HCT116 (cell line): Measurements from ENCODE around the gene BSG. TPM values are rescaled to one million over a fixed set of nuclear protein-coding genes. Genes with fewer than 3 reads are reported as not detected.

ENCODE experiments used
- ATAC-seq: fragments of 200-7000 bp; cut with Tn5 transposase; 2 replicates; pipeline ENCODE4 v1.9.1; 2020; ENCODE audit warnings: mild to moderate bottlenecking, moderate library complexity
- BruUV-seq: library from RNA; stranded (reverse); fragments of 400-500 nt; replicated peaks from 2 replicates; lab custom pipeline; 2021; lab: Mats Ljungman, UMichigan
- CTCF ChIA-PET: fragments of 300-600 bp; sonication (Branson Sonifier 250); formaldehyde crosslinking; loops from one replicate; lab custom pipeline; 2021; ENCODE audit warnings: antibody characterized with exemption; lab: Charles Lee
- POLR2A ChIA-PET: fragments of 300-600, 350-600 bp; sonication (Branson Sonifier 250); formaldehyde crosslinking; loops from one replicate; lab custom pipeline; 2021; ENCODE audit warnings: antibody characterized with exemption; lab: Charles Lee
- RAD21 ChIA-PET, 2 experiments: fragments of 300-600 bp; sonication (Branson Sonifier 250); formaldehyde crosslinking; loops; one replicate each; lab custom pipeline; 2023; ENCODE audit warnings: low total read pairs in 2 of 2; ENCODE audit not compliant: uncharacterized antibody in 2 of 2, unreplicated experiment in 2 of 2, low non-redundant PET in 1 of 2; lab: Charles Lee
- DNase-seq: peaks from one replicate; pipeline ENCODE4 v3.0.0-alpha.2; 2010; ENCODE audit warnings: low read depth, low spot score
- H2AFZ ChIP-seq: fragments of 200-600 bp; shearing (Covaris generic), sonication (generic); 2 replicates; pipeline ENCODE4 v1.6.1; 2017; ENCODE audit warnings: low read depth, mixed run types, mixed read lengths, antibody characterized with exemption, low read length; ENCODE audit not compliant: poor library complexity, severe bottlenecking
- H3K27ac ChIP-seq: 2 replicates; pipeline ENCODE4 v1.5.1; 2012; ENCODE audit warnings: low read depth, low read length
- H3K27me3 ChIP-seq: fragments of 200-600 bp; sonication (generic); 2 replicates; pipeline ENCODE4 v1.6.1; 2016; ENCODE audit warnings: mixed run types, low read length, mixed read lengths; ENCODE audit not compliant: insufficient read depth
- H3K36me3 ChIP-seq, 2 experiments: fragments of 200-500 bp in 1 of 2; fragments of 200-600 bp in 1 of 2; sonication (Bioruptor generic) in 1 of 2; sonication (generic) in 1 of 2; 2 replicates each; pipeline versions ENCODE4 v1.5.1 to v1.6.1; 2014 to 2016; ENCODE audit warnings: low read length in 2 of 2, inconsistent platforms in 1 of 2, mixed read lengths in 1 of 2, mixed run types in 1 of 2; ENCODE audit not compliant: insufficient read depth in 2 of 2, control insufficient read depth in 1 of 2
- H3K4me1 ChIP-seq, 2 experiments: fragments of 200-600 bp in 1 of 2; sonication (generic) in 1 of 2; 2 replicates each; pipeline versions ENCODE4 v1.5.1 to v1.6.1; 2012 to 2017; ENCODE audit warnings: low read length in 2 of 2, inconsistent platforms in 1 of 2, mild to moderate bottlenecking in 1 of 2, mixed read lengths in 1 of 2, mixed run types in 1 of 2, moderate library complexity in 1 of 2; ENCODE audit not compliant: insufficient read depth in 2 of 2, control insufficient read depth in 1 of 2
- H3K4me2 ChIP-seq: fragments of 200-600 bp; sonication (generic); 2 replicates; pipeline ENCODE4 v1.6.1; 2017; ENCODE audit warnings: mixed run types, low read length, mixed read lengths
- H3K4me3 ChIP-seq, 2 experiments: fragments of 200-600 bp in 1 of 2; sonication (generic) in 1 of 2; replicated peaks in 1 of 2; 2 replicates each; pipeline ENCODE4 v1.5.1; 2011 to 2016; ENCODE audit warnings: low read length in 2 of 2, control low read depth in 1 of 2, low read depth in 1 of 2, mild to moderate bottlenecking in 1 of 2, mixed read lengths in 1 of 2, mixed run types in 1 of 2
- H3K79me2 ChIP-seq: fragments of 200-600 bp; sonication (generic); 2 replicates; pipeline ENCODE4 v1.6.1; 2017; ENCODE audit warnings: mild to moderate bottlenecking, mixed run types, low read length, moderate library complexity, mixed read lengths; ENCODE audit not compliant: insufficient read depth
- H3K9ac ChIP-seq: fragments of 200-600 bp; sonication (generic); 2 replicates; pipeline ENCODE4 v1.6.1; 2016; ENCODE audit warnings: low read length, mixed read lengths
- H3K9me2 ChIP-seq: fragments of 200-600 bp; sonication (generic), shearing (Covaris generic); 2 replicates; pipeline ENCODE4 v1.6.1; 2017; ENCODE audit warnings: mixed run types, mild to moderate bottlenecking, moderate library complexity; ENCODE audit not compliant: insufficient read depth
- H3K9me3 ChIP-seq, 2 experiments: fragments of 200-500 bp in 1 of 2; fragments of 200-600 bp in 1 of 2; sonication (Bioruptor generic) in 1 of 2; sonication (generic) in 1 of 2; 2 replicates each; pipeline ENCODE4 v1.6.1; 2014 to 2017; ENCODE audit warnings: low read length in 2 of 2, mixed read lengths in 2 of 2, inconsistent platforms in 1 of 2, low read depth in 1 of 2, mild to moderate bottlenecking in 1 of 2, mixed run types in 1 of 2, moderate library complexity in 1 of 2; ENCODE audit not compliant: control insufficient read depth in 1 of 2, insufficient read depth in 1 of 2
- H4K20me1 ChIP-seq: fragments of 200-600 bp; sonication (generic), shearing (Covaris generic); 2 replicates; pipeline ENCODE4 v1.6.1; 2017; ENCODE audit warnings: mixed run types, mild to moderate bottlenecking, moderate library complexity; ENCODE audit not compliant: insufficient read depth
- ATF3 ChIP-seq: IDR thresholded peaks from 2 replicates; pipeline ENCODE4 v1.6.1; 2012
- CBX3 ChIP-seq: IDR thresholded peaks from 2 replicates; pipeline ENCODE4 v1.6.1; 2012; ENCODE audit warnings: low read depth
- CEBPB ChIP-seq: IDR thresholded peaks from 2 replicates; pipeline ENCODE4 v1.6.1; 2012; ENCODE audit warnings: low read depth
- EGR1 ChIP-seq: IDR thresholded peaks from 2 replicates; pipeline ENCODE4 v1.6.1; 2012; ENCODE audit warnings: low read depth
- EZH2phosphoT487 ChIP-seq: fragments of 200-600 bp; IDR thresholded peaks from 2 replicates; pipeline ENCODE4 v1.6.1; 2018; ENCODE audit warnings: antibody characterized with exemption, borderline replicate concordance
- FOSL1 ChIP-seq: IDR thresholded peaks from 2 replicates; pipeline ENCODE4 v1.6.1; 2012; ENCODE audit warnings: low read depth
- POLR2A ChIP-seq: IDR thresholded peaks from 2 replicates; pipeline ENCODE4 v1.7.0; 2011; ENCODE audit warnings: borderline replicate concordance; ENCODE audit not compliant: insufficient read depth, insufficient read length; ENCODE audit errors: extremely low read depth
- RAD21 ChIP-seq: IDR thresholded peaks from 2 replicates; pipeline ENCODE4 v1.6.1; 2012; ENCODE audit warnings: low read depth, mild to moderate bottlenecking
- REST ChIP-seq: IDR thresholded peaks from 2 replicates; pipeline ENCODE4 v1.6.1; 2012; ENCODE audit warnings: low read depth
- SP1 ChIP-seq: IDR thresholded peaks from 2 replicates; pipeline ENCODE4 v1.6.1; 2012; ENCODE audit warnings: low read depth
- YY1 ChIP-seq: IDR thresholded peaks from 2 replicates; pipeline ENCODE4 v1.6.1; 2011; ENCODE audit warnings: low read length, low read depth, moderate library complexity, mild to moderate bottlenecking; ENCODE audit not compliant: insufficient replicate concordance; ENCODE audit errors: extremely low read depth
- ZBTB33 ChIP-seq: IDR thresholded peaks from 2 replicates; pipeline ENCODE4 v1.6.1; 2011; ENCODE audit warnings: mild to moderate bottlenecking, low read length, moderate library complexity; ENCODE audit not compliant: insufficient replicate concordance; ENCODE audit errors: extremely low read depth
- ZNF274 ChIP-seq: fragments of 200-500 bp; sonication (Bioruptor generic); IDR thresholded peaks from 2 replicates; pipeline ENCODE4 v1.6.1; 2014; ENCODE audit warnings: mild to moderate bottlenecking, low read depth, low read length, inconsistent platforms
- intact Hi-C: fragments of 100-400 bp; cut with micrococcal nuclease; formaldehyde crosslinking; loops from 2 replicates; pipeline ENCODE4 v1.10.0; 2022
- total RNA-seq: library from RNA; stranded (reverse); gene quantifications from one replicate; pipeline ENCODE4 v1.2.1, GENCODE V29; 2021; ENCODE audit not compliant: unreplicated experiment

Gene BSG
- total RNA-seq, 1 experiment from 2014 or later = 603 TPM

GRCh38 chr19:616062-616700, 43.8 kb downstream of the BSG start:
- CTCF ChIA-PET = no interaction called here
- Histone ChIP-seq H3K27ac (no peak overlapping the region), H3K4me2 (no peak overlapping the region), H4K20me1 (no peaks in the 10 kb centered on the region)
- RAD21 ChIA-PET = no interaction called here
- no peak for TF ChIP-seq CBX3
- TF ChIP-seq ZNF274 = no peak
- no peak for TF ChIP-seq POLR2A
- no peak for TF ChIP-seq CEBPB
- no peak for TF ChIP-seq FOSL1
- no peak for TF ChIP-seq SP1
- TF ChIP-seq, all 23 proteins: peak for 0
- no peak for DNase-seq
- H3K4me1 ChIP-seq = no peaks in the 10 kb centered on the region
- no peaks in the 10 kb centered on the region for H3K9me2 ChIP-seq
- POLR2A ChIA-PET = no interaction called here
- H3K36me3 ChIP-seq = peaks cover 0 to 26% of the 10 kb centered on the region in 2 experiments; a peak in 2 of 4 replicates
- H3K9me3 ChIP-seq = no peaks in the 10 kb centered on the region
- ATAC-seq = no peak
- no peaks in the 10 kb centered on the region for H3K79me2 ChIP-seq
- no TSS peak for BruUV-seq
- H3K4me3 ChIP-seq = no peak overlapping the region
- H3K27me3 ChIP-seq = no peaks in the 10 kb centered on the region
- no peak overlapping the region for H3K9ac ChIP-seq
- intact Hi-C loops = no loop called here
- no peak overlapping the region for H2AFZ ChIP-seq

GRCh38 chr19:616747-617526, 44.5 kb downstream of the BSG start:
- Histone ChIP-seq H4K20me1 (no peaks in the 10 kb centered on the region), H3K4me2 (no peak overlapping the region), H3K79me2 (no peaks in the 10 kb centered on the region), H3K9me2 (no peaks in the 10 kb centered on the region), H3K4me3 (no peak overlapping the region), H3K9ac (no peak overlapping the region), H3K4me1 (no peaks in the 10 kb centered on the region), H3K36me3 (peaks cover 0 to 31% of the 10 kb centered on the region in 2 experiments; a peak in 2 of 4 replicates), H3K9me3 (no peaks in the 10 kb centered on the region), H2AFZ (no peak overlapping the region), H3K27me3 (no peaks in the 10 kb centered on the region), H3K27ac (no peak overlapping the region)
- RAD21 ChIA-PET = no interaction called here
- CTCF ChIA-PET = no interaction called here
- intact Hi-C loops = no loop called here
- POLR2A ChIA-PET = interaction anchor here (0.7 kb wide), 1 partner anchor 180 kb away, joined by 4 read pairs; no protein-coding TSS in a partner anchor
- DNase-seq (no peak), ATAC-seq (no peak)
- no TSS peak for BruUV-seq
- TF ChIP-seq EGR1 = no peak
- TF ChIP-seq ZBTB33 = no peak
- TF ChIP-seq RAD21 = no peak
- TF ChIP-seq EZH2phosphoT487 = no peak
- TF ChIP-seq FOSL1 = no peak
- TF ChIP-seq ATF3 = no peak
- no peak for TF ChIP-seq POLR2A
- TF ChIP-seq YY1 = no peak
- TF ChIP-seq REST = no peak
